Stimulated activated CD4-positive, alpha-beta T cell treated with anti-CD3 and anti-CD28 coated beads, Interleukin-12 subunit alpha, Interleukin-12 subunit beta, amount 100 ng/mL, for 24 hours (primary cell): ENCODE results near the gene EFNA5.

Source experiments
- DNase-seq, 2 experiments: peaks; one replicate each; pipeline ENCODE4 v3.0.0-alpha.2; 2020; ENCODE audit warnings: low read depth in 2 of 2

EFNA5 gene

DNA sequence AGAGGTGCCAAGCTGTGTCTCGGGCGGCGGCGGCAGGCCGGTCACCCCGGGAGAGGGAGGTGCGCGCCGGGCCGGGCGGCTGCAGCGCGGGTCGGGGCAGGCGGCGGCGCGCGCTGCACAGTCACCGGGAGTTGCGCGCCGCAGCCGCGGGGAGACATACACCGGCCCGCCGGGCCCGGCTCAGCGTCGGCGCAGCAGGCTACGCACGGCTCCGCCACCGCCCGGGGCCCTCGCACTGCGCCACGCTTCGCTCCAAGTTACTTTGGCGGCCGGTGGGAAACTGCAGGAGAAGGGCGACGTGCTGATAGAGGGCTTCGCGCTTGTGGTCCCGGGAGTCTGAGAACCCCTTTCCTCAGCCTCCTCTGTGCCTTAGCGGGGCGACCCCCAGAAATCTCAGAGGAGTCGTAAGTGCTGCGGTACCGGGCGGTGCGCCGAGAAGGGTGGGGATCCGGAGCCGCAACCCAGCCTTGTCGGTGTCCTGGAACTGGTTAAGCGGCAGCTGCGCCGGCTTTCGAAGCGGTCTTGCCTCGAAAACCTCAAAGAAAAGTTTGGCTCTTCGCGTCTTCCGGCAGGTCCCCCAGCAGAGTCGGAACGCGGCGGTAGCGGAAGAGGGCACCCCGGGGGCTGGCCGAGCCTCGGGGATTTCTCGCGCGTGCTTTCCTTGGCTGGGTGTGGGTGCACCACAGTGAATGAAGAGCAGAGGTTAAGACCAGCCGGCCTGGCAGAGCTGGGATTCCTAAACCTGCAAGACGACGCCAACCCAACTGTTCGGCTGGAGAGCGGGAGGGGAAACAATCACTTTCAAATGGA lies at the start of gene EFNA5:
Gene EFNA5 (minus strand): TSS at position 6 of the 810 bp plus-strand sequence.
- peak in 1 of 2 experiments; percentile 5 for DNase-seq

DNA sequence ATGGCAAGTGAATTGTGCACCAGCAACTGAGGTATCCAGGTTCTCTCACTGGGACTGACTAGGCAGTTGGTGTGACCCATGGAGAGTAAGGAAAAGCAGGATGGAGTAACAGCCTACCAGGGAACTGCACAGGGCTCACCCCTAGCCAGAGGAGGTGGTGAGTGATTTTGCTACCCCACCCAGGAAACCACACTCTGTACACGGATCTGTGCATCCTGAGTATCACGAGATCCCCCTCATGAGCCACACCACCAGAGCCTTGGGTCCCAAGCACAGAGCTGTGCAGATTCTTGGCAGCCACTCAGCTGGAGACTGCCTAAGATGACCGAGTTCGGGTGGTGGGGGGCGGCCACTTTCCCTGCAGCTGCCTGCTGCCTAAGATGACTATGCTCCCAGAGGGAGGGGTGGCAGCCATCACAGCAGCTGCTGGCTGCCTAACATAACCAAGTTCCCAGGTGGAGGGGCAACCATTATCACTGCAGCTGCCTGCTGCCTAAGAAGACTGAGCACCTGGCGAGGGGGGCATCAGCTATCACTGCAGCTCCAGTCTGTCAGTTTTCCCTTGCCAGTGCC lies 48.4 kb upstream of the EFNA5 start:
- DNase-seq: no peak

DNA sequence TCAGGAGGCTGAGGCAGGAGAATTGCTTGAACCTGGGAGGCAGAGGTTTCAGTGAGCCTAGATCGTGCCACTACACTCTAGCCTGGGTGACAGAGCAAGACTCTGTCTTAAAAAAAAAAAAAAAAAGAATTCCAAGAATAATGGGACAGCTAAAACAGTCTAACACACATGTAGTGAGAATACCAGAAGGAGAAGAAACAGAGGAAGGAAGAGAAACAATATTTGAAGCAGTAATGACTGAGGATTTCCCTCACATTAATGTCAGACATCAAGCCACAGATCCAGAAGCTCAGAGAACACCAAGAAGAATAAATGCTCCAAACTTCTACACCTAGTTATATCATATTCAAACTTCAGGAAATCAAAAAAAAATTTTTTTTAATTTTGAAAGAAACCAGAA lies 47.1 kb upstream of the EFNA5 start:
- DNase-seq: no peak

DNA sequence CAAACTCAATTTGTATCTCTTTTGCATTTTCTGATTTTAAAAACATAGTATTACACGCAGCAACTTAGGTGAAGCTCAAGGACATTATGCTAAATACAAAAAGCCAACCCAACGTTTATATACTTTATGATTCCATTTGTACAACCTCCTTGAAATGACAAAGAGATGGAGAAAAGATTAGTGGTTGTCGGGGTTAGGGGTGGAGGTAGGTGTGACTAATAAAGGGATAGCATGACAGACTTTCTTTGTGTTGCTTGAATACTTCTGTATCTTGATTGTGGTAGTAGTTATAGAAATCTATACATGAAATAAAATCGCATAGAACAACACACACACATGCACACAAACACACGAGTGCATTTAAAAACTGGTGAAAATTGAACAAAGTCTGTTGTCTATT lies 42.5 kb upstream of the EFNA5 start:
- DNase-seq: no peak

DNA sequence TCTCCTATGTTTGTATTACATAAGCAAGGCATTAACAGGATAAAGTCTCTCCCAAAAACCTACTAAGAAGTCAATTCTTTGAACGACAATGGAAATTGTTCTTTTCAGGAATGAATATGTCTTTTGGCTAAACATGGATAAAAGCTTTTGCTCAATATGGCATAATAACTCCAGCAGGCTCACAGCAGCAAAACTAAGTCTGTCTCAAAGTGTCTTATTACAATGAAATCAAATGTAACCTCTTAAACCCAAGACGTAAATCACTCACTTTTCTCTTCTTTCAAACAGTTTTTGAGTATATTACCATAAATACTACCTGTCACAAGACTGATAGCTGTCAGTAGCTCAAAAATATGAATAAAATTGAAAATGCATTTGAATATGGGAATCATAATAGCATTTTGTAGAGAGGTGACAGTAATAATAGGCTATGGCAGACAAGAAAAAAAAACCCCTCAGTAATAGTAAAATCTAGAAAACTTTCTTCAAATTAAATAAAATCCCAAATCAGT lies 41.7 kb upstream of the EFNA5 start:
- DNase-seq: no peak

DNA sequence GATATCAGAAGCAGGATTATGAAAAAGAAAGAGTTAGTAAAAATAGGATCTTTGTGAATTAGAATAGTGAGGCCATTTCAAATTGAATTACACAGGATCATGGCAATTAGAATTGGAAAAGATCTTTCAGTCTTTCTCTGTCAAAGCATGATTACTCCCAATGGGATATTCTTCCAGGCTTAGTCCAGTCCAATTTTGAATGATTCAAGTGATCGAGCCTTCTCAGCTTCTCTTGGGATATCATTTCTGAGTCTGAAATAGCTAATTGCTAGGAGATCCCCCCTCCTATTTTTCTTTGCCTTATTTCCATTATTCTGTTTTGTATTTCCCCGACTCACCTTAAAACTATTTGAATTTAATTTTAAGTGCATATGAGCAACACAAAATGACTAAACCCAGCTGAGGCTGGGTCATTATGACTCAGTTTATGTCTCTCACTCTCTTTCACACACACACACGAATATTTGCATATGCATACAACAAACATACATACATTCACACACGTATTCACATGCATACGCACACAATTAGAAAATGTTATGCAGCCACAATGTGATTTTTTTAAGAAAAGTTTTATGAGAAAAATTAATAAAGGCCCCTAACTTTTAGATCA lies 34.8 kb upstream of the EFNA5 start:
- no peak for DNase-seq

DNA sequence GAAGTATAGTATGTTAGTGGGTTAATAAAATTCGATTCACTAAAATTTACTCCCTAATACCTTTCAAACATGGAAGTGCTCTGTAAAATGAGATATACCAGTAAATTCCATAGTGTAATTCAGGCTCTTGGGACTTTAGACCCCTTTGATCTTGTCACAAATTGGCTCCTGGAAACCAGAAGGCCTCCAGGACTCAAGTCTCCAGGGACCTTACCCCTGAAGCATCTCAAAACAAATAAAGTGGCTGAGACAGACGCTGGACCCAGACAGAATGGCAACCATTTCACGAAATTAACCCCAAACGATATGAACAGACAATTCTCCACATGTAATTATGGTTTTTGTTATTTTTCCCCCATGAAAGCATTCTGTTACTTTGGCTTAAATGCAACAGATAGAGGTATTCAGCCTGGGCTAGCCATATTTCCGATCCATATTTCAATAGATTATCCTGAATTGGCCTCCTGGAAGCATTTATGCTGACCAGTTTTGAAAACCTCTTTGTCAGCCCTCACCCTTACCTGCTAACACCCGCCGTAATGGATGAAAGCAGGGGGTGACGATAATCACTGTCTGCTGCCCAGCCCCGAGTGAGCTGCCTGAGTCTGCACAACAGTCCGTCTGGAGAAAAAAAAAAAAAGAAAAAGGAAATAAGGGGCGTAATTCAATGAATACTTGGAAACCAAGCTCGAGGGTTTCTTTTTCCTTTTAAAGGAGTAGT lies 34.1 kb upstream of the EFNA5 start:
- DNase-seq: no peak

DNA sequence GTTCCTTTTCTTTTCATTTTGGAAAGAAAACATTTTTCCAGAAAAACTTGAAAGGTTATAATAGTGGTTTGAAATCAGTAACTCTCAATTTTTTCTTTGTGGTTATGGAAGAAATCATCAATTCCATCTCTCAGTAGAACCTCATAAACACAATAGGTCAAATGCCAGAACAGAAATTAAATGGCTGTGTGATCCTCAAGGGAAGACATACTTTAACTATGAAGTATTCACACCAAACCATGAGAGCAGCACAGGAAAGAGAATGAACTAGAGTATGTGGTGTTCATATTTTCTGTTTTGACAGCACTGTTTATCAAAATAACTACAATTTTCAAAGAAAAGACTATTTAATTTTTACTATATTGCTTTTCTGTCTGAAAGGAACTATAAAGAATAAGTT lies 29.7 kb upstream of the EFNA5 start:
- DNase-seq: no peak

DNA sequence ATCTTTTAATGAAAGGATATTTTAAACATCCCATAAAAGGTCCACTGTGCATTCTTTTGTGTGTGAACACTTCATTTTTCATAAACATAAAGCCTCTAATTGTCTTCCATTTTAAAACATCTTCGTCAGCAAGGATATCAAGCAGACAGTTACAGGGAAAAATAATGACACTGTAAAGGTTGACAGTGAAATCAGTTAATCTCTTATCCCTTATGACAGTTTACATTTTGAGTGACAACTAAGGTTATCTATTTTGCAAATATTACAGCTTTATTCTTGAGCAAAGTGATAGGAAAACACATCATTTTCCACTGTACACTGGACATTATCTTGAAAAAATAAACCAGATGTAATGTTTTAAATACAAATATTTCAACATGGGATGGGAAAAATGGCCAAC lies 28.7 kb upstream of the EFNA5 start:
- no peak for DNase-seq

DNA sequence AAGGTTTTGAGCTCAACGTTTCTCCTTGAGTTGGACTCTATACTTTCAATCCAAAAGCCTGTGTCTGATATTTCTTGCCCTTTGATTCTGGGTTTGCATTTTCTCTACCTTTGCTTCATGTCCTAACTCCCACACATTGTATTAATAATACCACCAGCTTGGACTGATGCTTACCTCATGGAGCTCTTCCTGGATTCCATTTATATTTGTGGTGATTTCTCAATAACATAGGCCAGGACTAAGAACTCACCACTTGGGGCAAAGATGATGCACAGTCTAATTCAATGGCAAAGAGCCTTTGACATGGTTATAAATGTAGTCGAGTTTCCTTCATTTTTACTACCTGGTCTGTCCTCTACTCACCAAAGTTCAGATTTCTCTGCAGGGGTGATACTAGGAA lies 27.5 kb upstream of the EFNA5 start:
- DNase-seq: no peak

DNA sequence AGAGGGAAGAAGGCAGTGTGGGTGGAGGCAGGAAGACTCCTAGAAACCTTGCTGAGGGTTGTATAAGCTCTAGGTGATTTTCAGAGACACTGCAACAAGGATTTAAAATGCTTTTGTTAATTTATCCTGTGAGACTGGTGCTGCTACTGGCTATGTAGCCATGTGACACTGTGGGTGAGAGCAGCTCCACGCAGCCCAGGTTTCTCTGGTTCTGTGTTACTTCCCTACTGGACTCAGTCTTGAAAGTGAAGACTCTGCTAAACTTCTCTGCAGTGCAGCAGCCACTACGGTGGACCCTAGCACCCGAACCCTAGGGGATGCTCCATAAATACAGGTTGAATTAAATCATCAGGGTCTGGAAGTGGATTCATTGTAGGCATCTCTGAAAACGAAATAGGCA lies 25.8 kb upstream of the EFNA5 start:
- no peak for DNase-seq

DNA sequence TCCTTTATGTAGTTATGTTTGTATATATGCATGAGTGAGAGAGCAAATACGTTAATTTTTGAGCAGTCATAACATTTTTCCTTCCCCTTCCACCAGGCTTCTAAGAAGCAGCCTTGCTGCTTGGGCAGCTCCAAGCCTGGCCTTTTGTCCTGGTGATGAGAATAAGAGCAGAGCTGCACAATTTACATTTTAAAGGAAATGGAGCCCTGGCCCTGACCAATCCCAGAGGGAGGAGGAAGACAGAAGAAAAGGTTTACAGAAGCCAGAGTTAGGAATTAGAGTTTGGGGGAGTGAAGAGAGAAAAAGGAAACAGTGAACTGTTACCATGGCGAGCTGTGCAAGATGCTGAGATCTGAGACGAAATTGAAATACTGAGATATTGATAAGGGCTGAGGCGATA lies 25.3 kb upstream of the EFNA5 start:
- no peak for DNase-seq

DNA sequence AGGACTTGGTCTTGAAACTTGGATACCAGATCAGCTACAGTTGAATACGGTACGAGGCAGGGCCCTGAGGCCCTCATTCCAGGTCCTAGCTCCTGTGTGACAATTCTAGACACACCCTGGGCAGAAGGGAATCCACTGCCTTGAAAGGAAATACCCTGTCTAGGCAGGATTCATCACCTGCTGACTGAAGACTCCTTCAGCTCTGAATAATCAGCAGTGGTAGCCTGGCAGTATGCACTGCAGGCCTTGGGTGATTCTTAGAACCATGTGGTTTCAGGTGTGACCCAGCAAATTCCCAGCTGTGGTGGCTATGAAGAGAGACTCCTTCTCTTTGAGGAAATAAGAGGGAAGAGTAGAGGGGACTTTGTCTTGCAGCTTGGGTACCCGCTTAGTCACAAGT lies 17.2 kb upstream of the EFNA5 start:
- DNase-seq: no peak

DNA sequence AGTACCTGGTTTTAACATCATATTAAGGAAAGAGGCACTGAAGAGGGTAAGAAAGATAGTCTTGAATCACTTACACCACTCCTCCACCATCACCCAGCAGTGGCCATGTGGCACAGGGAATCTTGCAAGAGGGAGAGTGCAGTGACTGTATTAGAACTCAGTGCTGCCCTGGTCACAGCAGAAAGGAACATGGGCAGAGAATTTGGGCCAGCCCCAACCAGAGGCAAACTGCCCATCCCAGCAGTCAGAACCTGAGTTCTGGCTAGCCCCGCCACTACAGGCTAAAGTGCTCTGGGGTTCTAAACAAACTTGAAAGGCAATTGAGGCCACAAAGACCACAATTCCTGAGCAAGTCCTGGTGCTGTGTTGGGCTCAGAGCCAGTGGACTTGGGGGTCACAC lies 16.7 kb upstream of the EFNA5 start:
- DNase-seq: no peak

DNA sequence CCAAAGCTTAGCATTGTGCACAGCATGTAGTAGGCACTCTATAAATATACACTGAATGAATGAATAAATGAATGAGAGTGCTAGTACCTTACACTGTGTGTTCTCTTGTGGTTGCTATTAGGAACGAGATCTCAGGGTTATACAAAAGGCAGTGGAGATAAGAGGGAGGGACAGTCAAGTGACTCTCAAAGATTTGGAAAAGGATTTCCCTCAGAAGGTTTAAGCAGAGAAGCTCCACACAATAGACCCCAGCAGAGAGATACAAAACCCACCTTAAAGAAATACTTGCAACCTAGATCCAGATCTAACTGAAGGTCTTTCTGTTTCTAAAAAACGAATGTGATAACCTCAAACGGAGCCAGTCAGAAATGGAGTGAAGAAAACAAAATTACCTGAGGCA lies 11.8 kb upstream of the EFNA5 start:
- no peak for DNase-seq

DNA sequence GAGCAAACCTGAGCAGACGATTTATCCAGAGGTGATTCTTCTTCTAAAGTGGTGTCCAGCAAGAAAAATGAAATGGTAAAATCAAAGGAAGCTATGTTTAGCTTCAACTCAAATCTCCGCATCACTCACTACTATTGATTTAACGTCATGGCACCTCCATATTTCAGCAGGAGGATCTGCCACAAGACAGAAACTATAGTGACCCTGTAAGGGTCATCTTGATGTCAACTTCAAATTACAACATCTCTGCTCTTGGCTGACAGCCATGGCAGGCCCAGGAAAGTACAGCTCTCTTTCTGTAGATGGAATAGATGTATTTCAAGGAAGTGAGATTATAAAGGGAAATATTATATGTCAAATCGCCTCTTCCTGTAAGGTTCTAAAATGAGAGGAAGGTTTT lies 10.1 kb upstream of the EFNA5 start:
- DNase-seq: no peak

DNA sequence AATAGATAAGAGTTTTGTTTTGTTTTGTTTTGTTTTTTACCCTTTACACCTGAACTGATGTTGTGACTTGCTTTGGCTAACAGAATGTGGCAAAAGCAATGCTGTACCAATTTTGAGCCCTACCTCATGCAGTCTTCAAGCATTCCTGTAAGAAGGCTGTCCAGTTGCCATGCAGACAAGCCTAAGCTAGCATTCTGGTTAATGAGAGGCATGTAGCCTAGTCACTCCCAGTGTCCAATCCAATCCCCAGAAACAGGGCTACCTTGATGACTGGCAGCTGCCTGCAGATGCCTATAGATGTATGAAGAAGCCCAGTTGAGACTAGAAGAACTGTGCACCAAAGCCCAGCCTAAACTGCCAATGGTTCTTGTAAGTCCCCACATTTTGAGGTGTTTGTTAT lies 9.4 kb upstream of the EFNA5 start:
- DNase-seq: no peak

DNA sequence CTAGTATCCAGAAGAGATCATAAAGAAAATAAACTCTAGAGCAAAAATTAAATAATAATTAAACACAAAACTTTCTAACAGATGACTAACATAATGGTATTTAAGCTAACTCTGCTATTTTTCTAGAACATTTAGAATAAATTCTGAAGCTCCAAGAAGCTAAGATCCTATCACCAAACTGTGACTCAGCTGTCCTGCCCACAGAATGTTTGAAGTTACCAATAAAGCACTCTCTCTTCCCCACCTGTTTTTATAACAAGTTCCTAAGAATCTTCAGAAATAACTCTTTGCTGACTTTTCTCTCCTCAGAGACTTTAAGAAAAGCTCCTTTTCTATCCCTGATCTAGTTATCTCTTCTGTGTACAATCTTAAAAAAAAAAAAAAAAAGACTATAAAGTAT lies 6.0 kb upstream of the EFNA5 start:
- DNase-seq: no peak

DNA sequence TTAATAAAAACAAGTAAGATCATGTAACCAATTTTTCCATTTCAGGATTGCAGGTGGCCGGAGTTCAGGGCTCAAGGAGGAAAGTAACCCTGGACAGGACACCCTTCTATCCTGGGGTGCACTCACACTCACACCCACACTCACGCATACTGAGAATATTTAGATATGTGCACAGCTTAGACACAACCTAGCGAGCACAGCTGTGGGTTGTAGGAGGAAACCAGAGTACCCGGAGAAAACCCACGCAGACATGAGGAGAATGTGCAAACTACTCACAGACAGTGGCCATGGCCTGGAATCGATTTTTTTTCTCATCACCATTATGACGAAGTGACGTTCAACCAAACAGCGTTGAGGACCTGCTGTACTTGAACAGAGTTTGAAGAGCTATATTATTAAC lies 4.5 kb upstream of the EFNA5 start:
- DNase-seq: no peak

DNA sequence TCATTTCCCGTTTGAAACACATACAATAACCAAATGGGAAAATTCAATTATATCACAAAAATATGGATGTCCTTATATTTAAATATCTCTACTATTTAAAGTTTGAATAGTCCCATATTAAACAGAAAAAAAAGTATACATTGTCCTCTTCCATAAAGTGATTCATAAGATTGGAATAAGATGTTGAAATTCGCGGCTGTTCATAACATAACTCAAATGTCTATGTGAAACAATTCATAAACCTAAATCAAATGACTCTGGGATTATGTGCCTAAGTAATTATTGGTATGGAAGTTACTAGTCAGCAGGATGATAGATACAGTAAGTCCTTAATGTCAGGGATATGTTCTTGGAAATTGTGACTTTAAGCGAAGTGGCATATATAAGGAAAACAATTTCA lies 3.9 kb upstream of the EFNA5 start:
- DNase-seq: no peak

DNA sequence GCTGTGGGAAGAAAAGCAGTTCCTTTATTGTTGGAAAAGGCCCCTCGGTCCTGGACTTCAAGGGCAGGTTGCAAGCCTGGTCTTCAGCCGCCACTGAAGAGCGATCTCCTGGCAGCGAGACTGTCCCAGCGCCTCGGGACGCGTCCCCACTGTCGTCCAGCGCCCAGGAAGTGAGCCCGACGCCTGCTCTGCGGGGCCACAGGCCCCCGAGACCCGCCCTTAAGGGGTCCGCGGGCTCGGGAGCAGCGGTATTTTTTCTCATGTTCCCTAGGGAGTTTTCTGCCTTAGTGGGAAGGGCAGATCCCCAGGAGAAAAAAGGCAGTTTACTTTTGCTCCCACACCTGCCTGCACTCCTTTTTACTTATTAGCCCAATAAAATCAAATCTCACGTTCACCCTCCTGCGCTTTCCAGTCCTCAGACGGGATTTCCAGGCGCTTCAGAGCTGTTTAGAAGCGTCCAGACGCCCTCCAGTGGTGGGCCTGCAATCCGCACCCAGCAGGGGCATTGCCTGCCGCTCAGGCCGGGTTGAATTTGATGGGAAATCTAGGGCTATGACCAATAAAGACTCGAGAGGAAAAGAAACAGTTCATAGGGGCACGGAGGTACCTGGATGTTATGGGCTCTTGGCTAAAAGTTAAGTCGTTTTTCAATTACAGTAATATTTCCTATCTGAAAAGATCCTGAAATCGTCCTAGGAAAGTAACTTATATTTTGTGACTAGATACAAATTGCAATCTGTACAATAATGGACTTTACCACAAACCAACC lies 2.8 kb upstream of the EFNA5 start:
- DNase-seq: peak; percentile 45 to 82

DNA sequence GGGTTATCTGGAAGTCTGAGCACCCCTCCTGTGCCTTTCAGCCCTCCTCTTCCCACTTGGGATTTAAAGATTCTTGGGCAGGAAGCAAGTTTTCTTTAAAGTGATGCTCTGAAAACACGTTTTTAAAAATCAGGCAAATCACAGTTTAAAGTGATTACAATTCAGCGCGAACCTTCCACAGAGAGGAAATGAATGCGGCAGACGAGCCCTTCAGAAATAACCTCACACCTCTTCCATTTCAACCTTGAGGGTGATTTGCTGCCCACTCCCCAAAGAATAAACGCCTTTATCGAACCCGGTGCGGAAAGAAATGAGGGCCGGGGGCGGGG lies 2.3 kb upstream of the EFNA5 start:
- DNase-seq: no peak
